GM23338 (cell line): ENCODE data around the gene SV2C. TPM values are rescaled to one million over a fixed set of nuclear protein-coding genes. Genes with fewer than 3 reads are reported as not detected.
"Not testable (repeated sequence)": the region's sequence is repeated elsewhere in the genome, so short reads cannot be mapped to it uniquely, and the experiment has no call there.

Experiments used
- ATAC-seq: fragments of 200-7000 bp; cut with Tn5 transposase; 3 replicates; pipeline ENCODE4 v1.9.1; 2020
- DNase-seq: peaks from one replicate; pipeline ENCODE4 v3.0.0-alpha.2; 2015; ENCODE audit warnings: low spot score
- H2AFZ ChIP-seq: fragments of 200-600 bp; sonication (generic); 2 replicates; pipeline ENCODE4 v1.8.0; 2016; ENCODE audit warnings: antibody characterized with exemption, mild to moderate bottlenecking, moderate library complexity
- H3F3A ChIP-seq: fragments of 200-600 bp; sonication (generic); replicated peaks from 2 replicates; pipeline ENCODE4 v1.8.0; 2017; ENCODE audit warnings: antibody characterized with exemption, mixed run types, low read depth
- H3K27ac ChIP-seq: fragments of 200-600 bp; sonication (generic); 2 replicates; pipeline ENCODE4 v1.6.1; 2016; ENCODE audit warnings: low read depth
- H3K27me3 ChIP-seq: fragments of 200-600 bp; sonication (generic); 2 replicates; pipeline ENCODE4 v1.8.0; 2016; ENCODE audit warnings: mild to moderate bottlenecking, mixed run types, moderate library complexity; ENCODE audit not compliant: insufficient read depth
- H3K36me3 ChIP-seq: fragments of 200-600 bp; sonication (generic); 2 replicates; pipeline ENCODE4 v1.8.0; 2016; ENCODE audit warnings: mild to moderate bottlenecking; ENCODE audit not compliant: insufficient read depth
- H3K4me1 ChIP-seq: fragments of 200-600 bp; sonication (generic); 2 replicates; pipeline ENCODE4 v1.8.0; 2016; ENCODE audit warnings: mild to moderate bottlenecking, moderate library complexity; ENCODE audit not compliant: insufficient read depth
- H3K4me2 ChIP-seq: fragments of 200-600 bp; sonication (generic); 2 replicates; pipeline ENCODE4 v1.7.1; 2017; ENCODE audit warnings: mixed run types
- H3K4me3 ChIP-seq: fragments of 200-600 bp; sonication (generic); 2 replicates; pipeline ENCODE4 v1.6.1; 2016; ENCODE audit warnings: mixed run types
- H3K79me2 ChIP-seq: fragments of 200-600 bp; sonication (generic); replicated peaks from 2 replicates; pipeline ENCODE4 v1.8.0; 2017; ENCODE audit warnings: mild to moderate bottlenecking; ENCODE audit not compliant: insufficient read depth
- H3K9me2 ChIP-seq: fragments of 200-600 bp; sonication (generic); 2 replicates; pipeline ENCODE4 v1.8.0; 2017; ENCODE audit not compliant: insufficient read depth
- H4K20me1 ChIP-seq: fragments of 200-600 bp; sonication (generic); replicated peaks from 2 replicates; pipeline ENCODE4 v1.8.0; 2017; ENCODE audit warnings: mild to moderate bottlenecking; ENCODE audit not compliant: insufficient read depth
- H3K27ac Mint-ChIP-seq: 2 replicates; pipeline ENCODE4 v1.8.0; 2020; ENCODE audit warnings: inconsistent platforms, mild to moderate bottlenecking, moderate library complexity, mixed read lengths
- H3K27me3 Mint-ChIP-seq: 3 replicates; pipeline ENCODE4 v1.8.0; 2022; ENCODE audit warnings: low read depth, mild to moderate bottlenecking, moderate library complexity, mixed read lengths, inconsistent platforms; ENCODE audit not compliant: insufficient read depth, poor library complexity
- H3K36me3 Mint-ChIP-seq: 3 replicates; pipeline ENCODE4 v1.8.0; 2021; ENCODE audit warnings: low read depth, mild to moderate bottlenecking, inconsistent platforms, moderate library complexity, mixed read lengths
- H3K4me1 Mint-ChIP-seq: 3 replicates; pipeline ENCODE4 v1.8.0; 2020; ENCODE audit warnings: mild to moderate bottlenecking, inconsistent platforms, mixed read lengths
- H3K4me3 Mint-ChIP-seq: 3 replicates; pipeline ENCODE4 v1.8.0; 2021; ENCODE audit warnings: moderate library complexity, mild to moderate bottlenecking, inconsistent platforms, mixed read lengths
- H3K9me3 Mint-ChIP-seq: 3 replicates; pipeline ENCODE4 v1.8.0; 2020; ENCODE audit warnings: moderate library complexity, mild to moderate bottlenecking, inconsistent platforms, mixed read lengths
- CREB1 ChIP-seq: fragments of 250-450 bp; sonication (Bioruptor Pico); IDR thresholded peaks from 2 replicates; pipeline ENCODE4 v1.5.0; 2020; ENCODE audit warnings: low read depth, mild to moderate bottlenecking, moderate library complexity
- CTCF ChIP-seq, 2 experiments: fragments of 200-600 bp in 1 of 2; sonication (generic) in 1 of 2; conservative IDR thresholded peaks; 2 replicates each; pipeline versions ENCODE4 v1.5.1 to v1.6.1; 2016 to 2017; ENCODE audit warnings: antibody characterized with exemption in 2 of 2, low read depth in 2 of 2, mild to moderate bottlenecking in 2 of 2, moderate library complexity in 1 of 2
- EZH2 ChIP-seq: fragments of 200-600 bp; sonication (generic); IDR thresholded peaks from one replicate; pipeline ENCODE4 v1.8.0; 2017; ENCODE audit warnings: antibody characterized with exemption, mild to moderate bottlenecking, low read depth; ENCODE audit not compliant: unreplicated experiment
- ZNF114 ChIP-seq: fragments of 250-450 bp; sonication (Bioruptor Pico); IDR thresholded peaks from 2 replicates; pipeline ENCODE4 v1.5.0; 2020; ENCODE audit warnings: mild to moderate bottlenecking, moderate library complexity
- ZNF462 ChIP-seq: fragments of 250-450 bp; sonication (Bioruptor Pico); IDR thresholded peaks from 2 replicates; pipeline ENCODE4 v1.5.0; 2020; ENCODE audit warnings: mild to moderate bottlenecking, moderate library complexity
- polyA plus RNA-seq: library from polyadenylated mRNA; unstranded; fragments of >200 nt; fragmentation: Nextera tagmentation; extraction: Ambion mirVana; gene quantifications from 2 replicates; pipeline ENCODE4 v1.2.1, GENCODE V29; 2016
- total RNA-seq: library from RNA; depleted of rRNA; stranded (reverse); fragments of >200 nt; shearing (Covaris generic); gene quantifications from 2 replicates; pipeline ENCODE4 v1.2.3, GENCODE V29; 2014
- TF ChIP-seq, protein P1 (sequence below): IDR thresholded peaks from 2 replicates; pipeline ENCODE4 v1.6.1; 2016; ENCODE audit warnings: antibody characterized with exemption

SV2C gene
- total and polyA plus RNA-seq, 2 experiments from 2014 or later, result 0.05 to 0.07 TPM

- Histone ChIP-seq H3K79me2 (no peaks in the 10 kb centered on the region), H4K20me1 (no peaks in the 10 kb centered on the region), H3F3A (no peaks in the 10 kb centered on the region), H3K4me2 (no peak overlapping the region), H3K9me2 (no peaks in the 10 kb centered on the region), H3K4me1 (no peaks in the 10 kb centered on the region), H3K27me3 (no peaks in the 10 kb centered on the region), H3K27ac (no peak overlapping the region), H3K4me3 (no peak overlapping the region), H3K36me3 (no peaks in the 10 kb centered on the region), H2AFZ (no peak overlapping the region)
- no peaks in the 10 kb centered on the region for H3K36me3 Mint-ChIP-seq
- peaks cover 9% of the 10 kb centered on the region for H3K27me3 Mint-ChIP-seq
- H3K4me3 Mint-ChIP-seq, result no peak overlapping the region
- no peaks in the 10 kb centered on the region for H3K4me1 Mint-ChIP-seq
- ATAC-seq, result no peak
- DNase-seq, result no peak
- no peak overlapping the region for H3K27ac Mint-ChIP-seq
- TF ChIP-seq, protein P1, sequence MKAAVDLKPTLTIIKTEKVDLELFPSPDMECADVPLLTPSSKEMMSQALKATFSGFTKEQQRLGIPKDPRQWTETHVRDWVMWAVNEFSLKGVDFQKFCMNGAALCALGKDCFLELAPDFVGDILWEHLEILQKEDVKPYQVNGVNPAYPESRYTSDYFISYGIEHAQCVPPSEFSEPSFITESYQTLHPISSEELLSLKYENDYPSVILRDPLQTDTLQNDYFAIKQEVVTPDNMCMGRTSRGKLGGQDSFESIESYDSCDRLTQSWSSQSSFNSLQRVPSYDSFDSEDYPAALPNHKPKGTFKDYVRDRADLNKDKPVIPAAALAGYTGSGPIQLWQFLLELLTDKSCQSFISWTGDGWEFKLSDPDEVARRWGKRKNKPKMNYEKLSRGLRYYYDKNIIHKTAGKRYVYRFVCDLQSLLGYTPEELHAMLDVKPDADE, result no peak
- no peak for TF ChIP-seq CTCF (conservative IDR thresholded peaks at IDR 0.05; ENCODE audit: low read depth in 2 of 2)
- TF ChIP-seq CREB1 (CRISPR knock-in tag), result no peak
- TF ChIP-seq EZH2, result no peak
- no peaks in the 10 kb centered on the region; the same call in 2 of the 3 replicates for H3K9me3 Mint-ChIP-seq
Measured at GRCh38 chr5:76240336-76240735, 157.2 kb downstream of the SV2C start.

DNA sequence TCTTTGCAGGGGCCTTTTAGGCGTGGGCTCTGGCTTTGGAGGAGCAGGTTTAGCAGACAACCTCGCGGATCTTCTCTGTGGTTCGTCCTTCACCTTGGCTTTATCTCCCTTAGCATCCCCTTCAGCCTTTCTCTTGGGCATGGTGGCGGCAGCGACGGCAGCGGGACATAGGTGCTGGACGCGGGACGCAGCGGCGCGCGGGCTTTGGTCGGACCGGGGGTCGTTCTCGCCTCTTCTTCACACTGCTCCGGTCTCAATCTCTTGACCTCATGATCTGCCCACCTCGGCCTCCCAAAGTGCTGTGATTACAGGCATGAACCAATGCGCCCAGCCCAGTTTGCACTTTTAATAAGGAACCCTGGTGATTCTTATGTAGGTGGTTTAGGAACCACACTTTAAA is 159.0 kb downstream of the SV2C start:
- not testable (repeated sequence) for H3K4me2 ChIP-seq, H3K79me2 ChIP-seq, H3K4me1 ChIP-seq, H3K27me3 Mint-ChIP-seq, H3K36me3 ChIP-seq, H3K27ac Mint-ChIP-seq, H2AFZ ChIP-seq, H3K36me3 Mint-ChIP-seq, H3K27ac ChIP-seq, H3K4me1 Mint-ChIP-seq, H3K9me2 ChIP-seq, H3K4me3 Mint-ChIP-seq, H3K4me3 ChIP-seq, H4K20me1 ChIP-seq, H3K9me3 Mint-ChIP-seq, H3K27me3 ChIP-seq, ATAC-seq, H3F3A ChIP-seq, DNase-seq

- H3F3A ChIP-seq, result no peaks in the 10 kb centered on the region
- H3K4me3 ChIP-seq, result no peak overlapping the region
- no peaks in the 10 kb centered on the region for H3K79me2 ChIP-seq
- no peaks in the 10 kb centered on the region for H3K4me1 ChIP-seq
- H4K20me1 ChIP-seq, result no peaks in the 10 kb centered on the region
- no peak overlapping the region for H3K4me2 ChIP-seq
- H2AFZ ChIP-seq, result no peak overlapping the region
- Mint-ChIP-seq H3K4me3 (no peak overlapping the region), H3K36me3 (no peaks in the 10 kb centered on the region), H3K4me1 (no peaks in the 10 kb centered on the region), H3K27ac (no peak overlapping the region), H3K27me3 (peaks cover 6% of the 10 kb centered on the region), H3K9me3 (no peaks in the 10 kb centered on the region; the same call in 1 of the 3 replicates)
- no peaks in the 10 kb centered on the region for H3K27me3 ChIP-seq
- no peak overlapping the region for H3K27ac ChIP-seq
- DNase-seq, result no peak
- no peaks in the 10 kb centered on the region for H3K36me3 ChIP-seq
- H3K9me2 ChIP-seq, result no peaks in the 10 kb centered on the region; the same call in 1 of the 2 replicates
- ATAC-seq, result no peak
- TF ChIP-seq ZNF114 (CRISPR knock-in tag), result no peak
- no peak for TF ChIP-seq ZNF462
Measured at GRCh38 chr5:76245590-76245989, 162.4 kb downstream of the SV2C start.
